SU-DHL-6 (cell line): ENCODE results near the gene CHODL.

Experiments used
- H2AFZ ChIP-seq: fragments of 200-600 bp; sonication (generic); 2 replicates; pipeline ENCODE4 v1.6.1; 2014; ENCODE audit warnings: low read depth, mild to moderate bottlenecking, moderate library complexity, mixed read lengths, antibody characterized with exemption, low read length; ENCODE audit not compliant: severe bottlenecking
- H3F3A ChIP-seq: fragments of 200-600 bp; shearing (Covaris generic); 2 replicates; pipeline ENCODE4 v1.6.0; 2016; ENCODE audit warnings: antibody characterized with exemption, mild to moderate bottlenecking; ENCODE audit not compliant: insufficient read depth
- H3K27ac ChIP-seq: fragments of 200-600 bp; sonication (generic); 2 replicates; pipeline ENCODE4 v1.5.1; 2016; ENCODE audit warnings: low read depth, mild to moderate bottlenecking, low read length, moderate library complexity, mixed read lengths
- H3K27me3 ChIP-seq: fragments of 200-600 bp; sonication (generic), shearing (Covaris generic); 2 replicates; pipeline ENCODE4 v1.6.0; 2014; ENCODE audit warnings: mild to moderate bottlenecking, low read length
- H3K36me3 ChIP-seq: fragments of 200-600 bp; sonication (generic); 2 replicates; pipeline ENCODE4 v1.6.1; 2014; ENCODE audit warnings: mild to moderate bottlenecking, low read length, mixed read lengths
- H3K4me2 ChIP-seq: fragments of 300-600, 200-600 bp; shearing (Covaris generic), sonication (generic); 2 replicates; pipeline ENCODE4 v1.6.0; 2014; ENCODE audit warnings: low read length, low read depth, mild to moderate bottlenecking; ENCODE audit not compliant: poor library complexity, severe bottlenecking
- H3K4me3 ChIP-seq: fragments of 200-600 bp; sonication (generic); 2 replicates; pipeline ENCODE4 v1.5.1; 2014; ENCODE audit warnings: antibody characterized with exemption, low read length, mild to moderate bottlenecking, mixed read lengths; ENCODE audit not compliant: insufficient read depth, poor library complexity, severe bottlenecking
- H3K79me2 ChIP-seq: fragments of 200-600 bp; sonication (generic); 2 replicates; pipeline ENCODE4 v1.6.1; 2014; ENCODE audit warnings: mild to moderate bottlenecking, low read length, moderate library complexity; ENCODE audit not compliant: insufficient read depth
- H3K9ac ChIP-seq: fragments of 200-600 bp; sonication (generic); 2 replicates; pipeline ENCODE4 v1.7.0; 2014; ENCODE audit warnings: mild to moderate bottlenecking, low read length
- H3K9me2 ChIP-seq: fragments of 200-600 bp; sonication (generic); replicated peaks from 2 replicates; pipeline ENCODE4 v1.6.1; 2014; ENCODE audit warnings: low read length; ENCODE audit not compliant: insufficient read depth
- H3K9me3 ChIP-seq: fragments of 200-600 bp; sonication (generic); 2 replicates; pipeline ENCODE4 v1.6.1; 2014; ENCODE audit warnings: low read length, mixed read lengths; ENCODE audit not compliant: insufficient read depth
- H4K20me1 ChIP-seq: fragments of 200-600 bp; sonication (generic); 2 replicates; pipeline ENCODE4 v1.6.1; 2014; ENCODE audit warnings: low read depth, mild to moderate bottlenecking, antibody characterized with exemption, low read length, moderate library complexity, mixed read lengths
- CTCF ChIP-seq: fragments of 200-600 bp; sonication (generic); IDR thresholded peaks from one replicate; pipeline ENCODE4 v1.5.1; 2017; ENCODE audit warnings: antibody characterized with exemption, mild to moderate bottlenecking, low read length, moderate library complexity; ENCODE audit not compliant: insufficient read depth, poor library complexity, severe bottlenecking
- EZH2phosphoT487 ChIP-seq: fragments of 200-600 bp; sonication (generic), shearing (Covaris generic); conservative IDR thresholded peaks from 2 replicates; pipeline ENCODE4 v1.6.1; 2018; ENCODE audit warnings: mild to moderate bottlenecking, antibody characterized with exemption, low read length, moderate library complexity, mixed read lengths

CHODL gene

GRCh38 chr21:18274370-18274769 is 29.7 kb downstream of the CHODL start:
- Histone ChIP-seq H3K4me3 (no peak overlapping the region), H2AFZ (no peak overlapping the region), H3K27me3 (no peaks in the 10 kb centered on the region), H3K9me2 (no peaks in the 10 kb centered on the region), H3K79me2 (no peaks in the 10 kb centered on the region), H4K20me1 (no peaks in the 10 kb centered on the region), H3K27ac (no peak overlapping the region), H3K36me3 (no peaks in the 10 kb centered on the region), H3K4me2 (no peak overlapping the region), H3K9ac (no peak overlapping the region), H3F3A (no peaks in the 10 kb centered on the region), H3K9me3 (no peaks in the 10 kb centered on the region)
- TF ChIP-seq CTCF: no peak
- TF ChIP-seq EZH2phosphoT487: no peak

- Histone ChIP-seq H3K27ac (no peak overlapping the region), H2AFZ (no peak overlapping the region), H3K4me2 (no peak overlapping the region), H3K27me3 (no peaks in the 10 kb centered on the region), H3K4me3 (no peak overlapping the region), H4K20me1 (no peaks in the 10 kb centered on the region), H3K36me3 (no peaks in the 10 kb centered on the region), H3K9ac (no peak overlapping the region), H3K9me2 (no peaks in the 10 kb centered on the region), H3F3A (no peaks in the 10 kb centered on the region), H3K9me3 (no peaks in the 10 kb centered on the region), H3K79me2 (no peaks in the 10 kb centered on the region)
- no peak for TF ChIP-seq EZH2phosphoT487
- TF ChIP-seq CTCF: no peak
These were observed 31.1 kb downstream of the CHODL start for GRCh38 chr21:18275781-18276180.

GRCh38 chr21:18285379-18285778 is 40.7 kb downstream of the CHODL start:
- Histone ChIP-seq H3K4me2 (no peak overlapping the region), H4K20me1 (no peaks in the 10 kb centered on the region), H3K9me2 (no peaks in the 10 kb centered on the region), H2AFZ (no peak overlapping the region), H3K9ac (no peak overlapping the region), H3F3A (no peaks in the 10 kb centered on the region), H3K27me3 (no peaks in the 10 kb centered on the region), H3K4me3 (no peak overlapping the region), H3K36me3 (no peaks in the 10 kb centered on the region), H3K79me2 (no peaks in the 10 kb centered on the region), H3K9me3 (no peaks in the 10 kb centered on the region), H3K27ac (no peak overlapping the region)
- TF ChIP-seq EZH2phosphoT487 (no peak), CTCF (no peak)
